M059J (cell line): ENCODE results near the gene SPTBN5. TPM values are rescaled to one million over a fixed set of nuclear protein-coding genes. Genes with fewer than 3 reads are reported as not detected.

Experiments
- DNase-seq: peaks from one replicate; pipeline ENCODE4 v3.0.0-alpha.2; 2012; ENCODE audit warnings: low read depth
- total RNA-seq: library from RNA; depleted of rRNA; stranded (reverse); fragments of >200 nt; shearing (Covaris generic); gene quantifications from 2 replicates; pipeline ENCODE4 v1.2.3, GENCODE V29; 2014

Gene SPTBN5
- total RNA-seq, 1 experiment from 2014 or later, result under 0.01 TPM

DNA sequence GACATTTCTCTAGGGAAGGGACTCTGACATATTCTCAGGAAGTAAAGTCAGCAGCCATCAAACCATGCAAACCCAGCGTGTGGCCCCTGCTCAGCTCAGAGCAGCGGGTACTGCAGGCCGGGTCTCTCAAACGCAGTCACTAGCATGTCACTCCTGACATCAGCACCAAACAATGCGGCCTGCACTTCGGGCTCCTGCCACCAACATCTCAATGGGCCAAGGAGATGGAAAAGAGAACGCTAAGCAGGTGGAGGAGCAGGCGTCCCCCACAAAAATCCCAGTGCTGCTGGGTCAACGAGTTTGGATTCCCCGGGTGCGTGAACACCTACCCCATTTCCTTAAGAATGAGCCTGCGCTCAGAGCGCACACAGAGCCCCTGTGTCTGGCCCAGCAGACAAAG is 9.9 kb upstream of the SPTBN5 start:
- DNase-seq, result no peak

DNA sequence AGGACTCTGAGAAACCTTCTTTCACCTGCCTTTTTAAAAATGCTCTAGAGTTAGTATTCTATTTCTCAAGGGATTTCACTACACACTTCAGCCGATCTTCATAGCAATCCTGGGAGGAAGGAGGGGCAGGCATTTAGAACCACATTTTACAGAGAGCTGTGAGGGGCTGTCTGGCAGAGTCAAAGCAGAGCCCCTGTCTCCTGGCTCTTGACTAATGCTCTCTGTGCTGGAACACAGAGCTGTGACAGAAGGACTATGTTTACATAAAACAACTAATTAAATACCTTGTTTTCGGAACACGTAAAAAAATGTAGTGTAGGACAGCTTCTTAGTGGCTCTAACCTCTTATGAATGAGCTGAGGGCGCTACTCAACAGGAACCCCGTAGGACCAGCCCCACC is 7.6 kb upstream of the SPTBN5 start:
- DNase-seq, result no peak

DNA sequence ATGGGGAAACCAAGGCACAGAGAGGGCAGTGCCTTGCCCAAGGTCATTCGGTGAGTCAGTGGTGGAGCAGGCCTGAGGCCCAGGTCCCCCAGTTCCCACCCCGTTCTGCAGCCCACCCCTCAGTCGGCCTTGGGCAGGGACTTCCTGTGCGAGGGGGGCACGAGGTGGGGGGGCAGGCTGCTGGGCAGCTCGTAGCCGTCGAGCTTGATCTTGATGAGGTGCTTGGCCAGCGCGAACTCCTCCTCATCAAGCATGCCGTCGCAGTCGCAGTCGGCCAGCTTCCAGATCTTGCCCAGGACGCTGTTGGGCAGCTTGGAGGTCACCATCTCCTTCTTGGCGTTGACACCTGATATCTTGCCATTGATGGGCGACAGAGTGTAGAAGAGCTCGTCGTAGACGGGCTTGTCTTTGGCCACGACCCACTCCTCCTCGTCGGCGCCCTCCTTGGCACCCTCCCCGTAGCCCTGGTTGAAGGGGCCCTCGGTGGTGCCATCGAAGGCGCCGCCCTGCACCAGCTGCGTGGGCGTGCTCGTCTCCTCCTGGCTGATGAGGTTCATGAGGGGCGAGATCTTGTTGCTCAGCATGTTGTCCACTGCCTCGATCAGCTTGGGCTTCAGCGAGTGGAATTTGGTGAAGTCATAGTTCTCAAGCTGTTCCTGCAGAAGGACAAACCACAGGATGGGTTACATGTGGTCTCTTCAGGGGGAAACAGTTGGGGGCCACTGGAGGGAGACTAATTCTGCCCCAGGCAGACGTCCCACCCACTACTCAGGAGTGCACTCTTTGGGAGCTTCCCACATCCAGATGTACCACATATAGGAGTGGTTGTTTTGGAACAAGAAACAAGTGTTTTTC is 6.9 kb upstream of the SPTBN5 start:
- no peak for DNase-seq

DNA sequence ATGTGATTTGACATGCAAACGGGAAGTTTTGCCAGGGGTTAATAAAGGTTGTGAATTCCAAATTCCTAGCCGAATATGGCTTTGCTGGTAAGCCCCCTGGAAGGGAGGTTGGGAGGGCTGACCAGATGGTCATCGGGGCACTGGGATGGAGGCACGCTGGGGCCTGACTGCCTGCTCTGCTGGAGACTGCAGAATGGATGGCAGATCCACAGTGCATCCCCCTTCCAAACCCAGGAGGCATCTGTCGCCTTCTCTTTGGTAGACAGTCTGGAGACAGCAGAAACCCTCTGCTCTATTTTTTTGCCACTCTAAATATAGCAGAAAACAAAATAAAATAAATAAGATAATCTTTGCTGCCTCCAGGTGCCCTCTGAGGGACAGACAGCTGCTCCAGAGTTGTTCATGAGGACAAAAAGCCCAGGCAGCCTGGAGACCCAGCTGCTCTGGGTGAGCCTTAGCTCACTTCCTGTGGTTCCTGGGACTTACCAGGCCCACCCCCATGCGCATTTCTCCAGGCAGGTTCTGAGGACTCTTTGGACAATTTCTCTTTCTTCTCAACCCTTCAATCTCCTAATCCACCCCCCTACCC is 6.1 kb upstream of the SPTBN5 start:
- no peak for DNase-seq

DNA sequence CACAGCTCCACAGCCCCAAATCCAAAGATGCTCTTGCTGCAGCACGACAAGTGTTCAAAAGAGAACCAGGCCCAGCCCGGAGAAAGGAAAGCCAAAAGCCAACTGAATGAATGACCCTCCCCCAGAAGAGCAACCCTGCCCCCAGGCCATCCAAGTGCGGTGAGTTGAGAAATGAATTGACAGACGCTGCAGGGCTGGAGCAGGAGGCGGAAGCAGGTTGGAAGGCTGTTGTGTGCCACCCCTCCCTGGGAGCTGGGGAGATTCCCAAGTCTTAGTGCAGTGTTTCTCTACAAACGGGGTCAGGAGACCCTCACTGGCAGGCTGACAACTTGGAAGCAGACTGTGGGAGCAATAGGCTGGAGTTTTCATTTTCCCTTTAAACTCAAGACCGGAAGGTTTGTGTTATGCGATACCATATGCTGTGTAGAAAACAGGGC is 3.5 kb upstream of the SPTBN5 start:
- no peak for DNase-seq

GRCh38 chr15:41896566-41896965 is 2.7 kb upstream of the SPTBN5 start:
- no peak for DNase-seq

DNA sequence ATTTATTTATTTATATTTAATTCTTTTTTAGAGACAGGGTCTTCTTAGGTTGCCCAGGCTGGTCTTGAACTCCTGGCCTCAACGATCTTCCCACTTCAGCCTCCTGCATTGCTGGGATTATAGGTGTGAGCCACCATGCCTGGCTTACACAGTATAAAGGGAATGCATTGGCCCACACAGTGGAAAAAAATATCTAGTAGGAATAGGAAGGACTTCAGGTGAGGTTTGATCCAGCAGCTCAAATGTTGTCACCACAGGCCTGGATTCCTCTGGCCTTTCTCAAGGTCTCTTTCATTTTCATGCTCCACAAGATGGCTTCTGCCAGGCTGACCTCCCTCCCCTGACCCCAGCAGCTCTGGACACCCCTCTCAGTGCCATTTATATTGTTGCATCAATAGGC is 2.1 kb upstream of the SPTBN5 start:
- no peak for DNase-seq

GRCh38 chr15:41895491-41895890 is 1.6 kb upstream of the SPTBN5 start:
- DNase-seq, result no peak

GRCh38 chr15:41894791-41895463 is 1.1 kb upstream of the SPTBN5 start:
- DNase-seq, result peak; percentile 85

- no peak for DNase-seq
Measured at GRCh38 chr15:41894251-41894790, 468 bp upstream of the SPTBN5 start.

- no peak for DNase-seq
Measured at GRCh38 chr15:41892621-41893421, 1.0 kb downstream of the SPTBN5 start.

DNA sequence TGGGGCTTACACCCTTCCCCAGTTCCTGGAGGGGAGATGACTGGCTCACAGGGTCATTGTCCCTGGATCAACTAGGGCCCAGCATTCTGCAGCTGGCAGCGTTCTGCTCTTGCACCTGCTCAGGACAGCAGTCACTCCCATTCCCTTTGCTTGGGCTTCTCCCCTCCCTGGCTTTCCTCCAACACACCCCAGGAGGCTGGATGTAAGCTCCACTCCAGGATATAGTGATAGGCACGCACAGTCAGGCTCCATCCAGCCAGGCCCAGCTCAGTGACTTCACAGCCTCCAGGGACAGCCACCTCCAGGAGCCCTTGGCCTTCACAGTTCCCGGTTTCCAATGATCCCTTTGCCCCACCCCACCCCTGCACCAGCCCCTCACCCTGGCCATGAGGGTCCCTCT is 1.9 kb downstream of the SPTBN5 start:
- DNase-seq, result no peak

DNA sequence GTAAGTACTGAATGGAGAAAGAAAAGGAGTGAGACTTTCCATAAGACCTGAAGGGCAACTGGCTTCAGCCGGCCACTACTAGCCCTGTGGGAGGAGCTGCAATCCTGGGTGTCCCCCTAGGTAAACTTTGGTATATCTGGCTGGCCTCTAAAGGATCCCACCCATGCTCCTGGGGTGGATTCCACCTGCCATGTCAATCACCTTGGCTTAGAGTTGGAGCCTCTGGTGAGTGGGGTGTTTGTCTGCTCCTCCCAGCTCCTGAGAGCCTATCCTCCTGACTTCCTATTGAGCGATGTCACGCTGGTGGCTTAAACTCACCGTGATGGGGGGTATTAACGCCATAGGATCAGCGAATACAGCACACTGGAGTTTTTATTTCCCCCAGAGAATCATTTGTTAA is 2.6 kb downstream of the SPTBN5 start:
- no peak for DNase-seq

DNA sequence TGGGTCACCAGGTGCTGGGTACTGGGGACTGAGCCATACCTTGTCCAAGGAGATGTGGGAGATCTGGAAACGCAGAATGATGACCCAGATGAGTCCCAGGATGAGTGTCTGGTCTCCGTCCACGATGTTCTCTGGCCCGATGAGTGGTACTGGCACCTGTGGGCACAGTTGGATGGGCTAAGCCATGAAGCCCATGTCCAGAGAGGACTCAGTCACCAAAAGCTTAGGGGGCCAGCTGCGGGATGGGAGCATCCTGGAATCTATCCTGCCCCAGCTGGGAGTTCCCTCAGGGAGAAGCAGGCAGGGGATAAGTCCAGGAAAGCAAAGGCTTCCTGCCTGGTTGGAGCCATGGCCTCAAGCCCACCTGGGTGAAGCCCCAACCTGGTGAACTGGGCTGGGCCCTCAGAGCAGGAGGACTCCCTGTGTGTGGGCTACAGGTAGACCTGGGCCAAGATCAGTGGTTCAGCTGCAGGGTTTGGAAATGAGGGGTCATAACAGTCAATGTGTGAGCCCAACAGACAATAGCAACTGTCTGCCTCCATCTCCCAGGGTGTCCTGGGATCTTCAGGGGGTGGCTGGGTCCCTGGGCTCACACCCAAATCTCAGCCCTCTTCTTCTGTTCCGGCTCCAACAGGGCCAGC is 3.7 kb downstream of the SPTBN5 start:
- no peak for DNase-seq

DNA sequence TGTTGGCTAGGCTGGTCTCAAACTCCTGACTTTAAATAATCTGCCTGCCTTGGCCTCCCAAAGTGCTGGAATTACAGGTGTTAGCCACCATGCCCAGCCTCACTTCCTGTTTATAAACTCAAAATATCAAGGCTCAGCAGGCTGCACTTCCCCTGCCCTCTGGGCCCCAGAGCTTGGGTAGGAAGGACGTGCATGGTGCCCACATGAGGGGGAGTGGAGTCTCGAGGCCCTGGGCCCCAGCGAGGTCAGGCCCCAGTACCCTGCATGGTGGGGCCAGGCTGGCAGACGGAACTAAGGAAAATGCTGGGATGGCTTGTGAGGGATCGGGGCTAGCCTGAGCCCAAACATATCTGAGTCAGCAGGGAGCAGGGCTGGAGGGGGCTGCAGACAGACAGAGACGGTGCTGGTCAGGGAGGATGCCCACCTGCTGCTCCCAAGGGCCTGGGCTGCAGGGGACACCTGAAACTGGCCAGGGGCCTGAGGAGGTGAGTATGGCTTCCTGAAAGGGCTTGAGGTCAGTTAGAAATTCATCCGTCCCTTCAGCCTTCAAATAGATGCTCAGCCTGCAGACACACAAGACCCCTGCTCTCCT is 5.1 kb downstream of the SPTBN5 start:
- no peak for DNase-seq

DNA sequence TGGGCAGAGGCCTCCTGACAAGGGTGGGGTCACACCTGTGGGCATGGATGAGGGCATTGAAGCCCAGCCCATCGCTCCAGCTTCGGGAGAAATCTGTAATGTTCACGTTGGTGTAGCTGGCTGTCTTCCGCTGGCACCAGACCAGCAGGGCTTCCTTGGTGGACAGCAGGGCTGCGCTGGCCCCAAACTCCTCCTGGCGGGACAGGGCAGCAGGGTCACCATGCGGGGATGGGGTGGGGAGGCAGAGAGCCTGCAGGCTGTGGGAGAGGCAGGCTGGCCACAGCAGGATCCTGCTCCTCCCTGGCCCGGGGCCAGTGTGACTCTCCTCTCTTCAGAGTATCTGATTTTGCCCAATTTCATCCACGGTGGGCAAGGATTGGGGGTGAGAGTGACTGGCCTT is 6.0 kb downstream of the SPTBN5 start:
- no peak for DNase-seq

- DNase-seq, result no peak
Measured at GRCh38 chr15:41887161-41887560, 6.7 kb downstream of the SPTBN5 start.

GRCh38 chr15:41886741-41887140 is 7.1 kb downstream of the SPTBN5 start:
- DNase-seq, result no peak

DNA sequence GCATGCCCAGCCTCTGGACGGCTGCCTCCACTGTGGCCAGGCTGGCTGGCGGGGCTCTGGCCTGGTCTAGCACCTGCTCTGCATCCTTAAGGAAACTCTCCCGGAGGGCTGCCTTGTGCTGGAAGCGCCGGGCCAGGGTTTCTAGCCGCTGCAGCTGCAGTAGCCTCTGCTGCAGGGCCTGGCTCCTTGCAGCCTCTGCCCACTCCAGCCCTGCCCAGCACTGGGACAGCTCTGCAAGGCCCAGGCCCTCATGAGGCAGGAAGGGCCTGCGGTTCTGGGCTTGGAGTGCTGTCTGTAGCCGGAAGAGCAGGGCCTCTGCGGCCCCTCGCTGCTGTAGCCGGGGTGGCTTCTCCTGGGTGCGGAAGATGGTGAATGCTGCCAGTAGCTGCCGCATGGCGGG is 8.0 kb downstream of the SPTBN5 start:
- DNase-seq, result no peak

DNA sequence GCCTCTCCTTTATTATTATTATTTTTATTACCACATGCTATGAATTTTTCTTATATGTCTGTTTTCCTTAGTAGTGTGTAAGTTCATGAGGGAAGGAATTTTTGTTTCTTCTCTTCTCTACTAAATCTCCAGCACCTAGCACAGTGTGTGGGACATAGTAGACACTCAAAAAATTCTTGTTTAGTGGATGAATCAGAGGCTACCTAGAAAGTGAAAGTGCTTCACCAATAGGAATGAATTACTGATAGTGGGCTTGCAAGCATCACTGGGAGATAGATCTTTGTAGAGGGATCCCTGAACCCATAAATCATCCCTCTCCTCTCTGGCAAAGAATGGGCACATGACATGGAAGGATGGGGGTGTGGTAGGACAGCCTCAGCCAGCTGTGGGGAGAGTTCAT is 8.5 kb downstream of the SPTBN5 start:
- no peak for DNase-seq

DNA sequence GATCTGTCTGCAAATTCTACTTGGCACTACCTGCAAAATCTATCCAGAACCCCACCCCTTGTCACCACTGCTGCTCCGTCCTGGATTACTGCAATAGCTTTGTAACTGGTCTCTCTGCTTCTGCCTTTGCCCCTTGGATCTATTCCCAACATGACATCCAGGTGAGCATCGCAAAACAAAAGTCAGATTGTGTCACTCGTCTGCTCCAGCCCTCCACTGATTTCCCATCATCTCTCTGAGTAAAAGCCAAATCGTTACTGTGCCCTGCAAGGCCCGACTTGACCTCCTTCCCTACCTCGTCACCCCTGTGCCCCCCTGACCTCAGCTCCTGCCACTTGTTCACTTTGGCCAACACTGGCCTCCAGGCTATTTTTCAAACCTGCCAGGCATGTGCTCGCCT is 9.4 kb downstream of the SPTBN5 start:
- DNase-seq, result no peak
